Measurements from ENCODE around the gene TBCD.
"Not testable (repeated sequence)": the region's sequence is repeated elsewhere in the genome, so short reads cannot be mapped to it uniquely, and the experiment has no call there.

The TBCD gene

DNA sequence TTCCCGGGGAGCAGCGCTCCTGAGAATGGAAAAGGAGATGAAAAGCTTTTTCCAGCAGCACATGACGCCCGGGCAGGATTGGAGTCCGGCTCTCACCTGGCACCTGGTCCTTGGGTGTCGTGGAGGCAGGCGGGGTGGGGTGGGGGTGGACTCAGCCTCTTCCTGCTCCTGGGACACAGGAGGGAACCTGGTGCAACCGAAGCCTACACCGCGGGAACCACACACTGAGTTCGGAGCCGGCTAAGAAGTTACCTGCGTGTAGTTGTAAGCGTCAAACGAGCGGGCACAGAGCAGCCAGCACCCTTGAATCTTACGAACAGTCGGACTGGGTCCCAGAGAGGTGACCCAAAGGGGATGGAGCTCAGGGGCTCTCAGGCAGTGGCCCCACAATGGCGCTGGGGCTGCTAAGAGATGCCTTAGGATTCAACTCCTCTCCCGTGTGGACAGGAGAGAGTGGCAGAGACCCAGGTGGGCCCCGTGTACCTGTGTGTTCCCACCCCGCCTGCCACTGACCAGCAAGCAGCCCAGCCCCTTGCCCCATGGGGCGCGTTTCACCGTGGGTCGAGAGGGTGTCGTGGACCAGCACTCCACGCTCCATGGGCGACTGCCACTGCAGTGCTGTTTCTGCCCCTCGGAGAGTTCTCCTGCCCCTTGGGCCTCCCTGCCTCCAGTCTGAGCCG, 221.7 kb downstream of the TBCD start:
- Histone ChIP-seq H3K9me3 (no peaks in the 10 kb centered on the region), H3K36me3 (no peaks in the 10 kb centered on the region), H3K4me2 (peak overlapping the region; percentile 64), H3K27me3 (no peaks in the 10 kb centered on the region), H3K9ac (no peak overlapping the region), H3K4me1 (peaks cover 72% of the 10 kb centered on the region), H3K27ac (peak overlapping the region; percentile 44; the same call in 1 of the 2 replicates), H3K4me3 (no peak overlapping the region), H4K20me1 (no peaks in the 10 kb centered on the region)
- no peak for TF ChIP-seq Cebpa-rat (IDR thresholded peaks at IDR 0.05)

DNA sequence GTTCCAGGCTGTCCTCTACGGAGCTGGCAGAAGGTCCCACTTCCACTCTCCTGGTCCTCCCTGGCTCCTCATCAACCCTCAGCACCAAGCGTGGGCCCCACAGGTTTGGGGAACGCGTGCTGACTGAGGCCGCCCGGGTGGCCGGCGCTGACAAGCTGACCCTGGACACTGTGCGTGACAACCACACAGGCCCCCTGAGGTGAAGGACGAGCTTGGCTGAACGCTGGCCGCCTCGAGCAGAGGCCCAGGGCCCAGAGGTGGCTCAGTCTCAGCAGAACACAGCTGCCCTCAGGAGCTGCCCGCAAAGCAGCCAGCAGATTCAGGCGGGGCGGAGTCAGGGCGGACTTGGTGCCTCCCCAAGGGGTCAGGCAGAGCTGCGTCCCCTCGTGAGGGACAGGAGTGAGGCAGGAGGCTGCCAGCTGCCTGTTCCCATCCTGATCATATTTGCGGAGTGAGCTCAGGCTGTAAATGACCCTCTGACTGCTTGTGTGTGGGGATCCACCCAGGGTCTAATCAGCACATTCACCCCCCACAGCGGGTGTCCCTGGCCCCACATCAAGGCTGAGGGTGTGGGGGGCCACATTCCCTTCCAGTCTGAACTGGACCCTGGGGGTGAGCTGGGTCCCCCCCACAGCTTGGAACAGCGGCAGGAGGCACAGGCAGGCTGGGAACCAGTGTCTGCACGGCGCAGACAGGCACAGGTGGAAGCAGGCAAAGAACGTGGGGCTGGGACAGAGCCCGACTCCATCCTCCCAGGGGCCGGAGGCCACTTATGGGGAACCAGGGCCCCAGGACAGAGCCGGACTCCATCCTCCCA, 222.5 kb downstream of the TBCD start:
- Histone ChIP-seq H3K4me1 (peaks cover 72% of the 10 kb centered on the region), H3K9me3 (no peaks in the 10 kb centered on the region), H3K4me2 (peak overlapping the region; percentile 64), H4K20me1 (no peaks in the 10 kb centered on the region), H3K27me3 (no peaks in the 10 kb centered on the region), H3K27ac (peak overlapping the region; percentile 44; the same call in 1 of the 2 replicates), H3K36me3 (no peaks in the 10 kb centered on the region), H3K4me3 (no peak overlapping the region), H3K9ac (no peak overlapping the region)
- TF ChIP-seq Cebpa-rat (IDR thresholded peaks at IDR 0.05), result no peak

DNA sequence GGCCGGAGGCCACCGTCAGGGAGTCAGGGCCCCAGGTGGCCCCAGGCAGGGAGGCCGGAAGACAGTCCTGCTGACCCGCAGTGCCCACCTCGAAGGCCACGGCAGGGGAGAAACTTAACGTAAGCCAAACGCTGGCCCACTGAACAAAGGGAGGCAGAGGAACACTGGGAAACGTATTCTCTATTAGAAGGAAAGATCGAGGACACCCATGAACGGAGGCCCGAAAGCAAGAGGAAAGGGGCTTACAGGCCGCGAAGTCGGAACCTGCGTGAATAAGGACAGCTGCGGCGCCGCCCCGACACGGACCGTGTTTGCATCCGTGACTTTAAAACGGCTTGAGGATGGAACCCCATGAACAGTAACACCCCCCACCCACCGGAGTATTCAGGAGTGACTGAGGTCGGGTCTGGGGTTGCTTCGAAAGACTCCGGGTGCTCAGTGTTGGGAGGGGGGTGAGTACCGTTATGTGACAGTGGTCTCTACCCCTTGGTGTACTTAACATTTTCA, 225.2 kb downstream of the TBCD start:
- Histone ChIP-seq H3K27me3 (no peaks in the 10 kb centered on the region), H4K20me1 (no peaks in the 10 kb centered on the region), H3K4me3 (no peak overlapping the region), H3K9me3 (no peaks in the 10 kb centered on the region), H3K4me1 (peaks cover 67% of the 10 kb centered on the region), H3K27ac (no peak overlapping the region), H3K4me2 (no peak overlapping the region), H3K36me3 (no peaks in the 10 kb centered on the region), H3K9ac (no peak overlapping the region)
- TF ChIP-seq Cebpa-rat (IDR thresholded peaks at IDR 0.05), result no peak

DNA sequence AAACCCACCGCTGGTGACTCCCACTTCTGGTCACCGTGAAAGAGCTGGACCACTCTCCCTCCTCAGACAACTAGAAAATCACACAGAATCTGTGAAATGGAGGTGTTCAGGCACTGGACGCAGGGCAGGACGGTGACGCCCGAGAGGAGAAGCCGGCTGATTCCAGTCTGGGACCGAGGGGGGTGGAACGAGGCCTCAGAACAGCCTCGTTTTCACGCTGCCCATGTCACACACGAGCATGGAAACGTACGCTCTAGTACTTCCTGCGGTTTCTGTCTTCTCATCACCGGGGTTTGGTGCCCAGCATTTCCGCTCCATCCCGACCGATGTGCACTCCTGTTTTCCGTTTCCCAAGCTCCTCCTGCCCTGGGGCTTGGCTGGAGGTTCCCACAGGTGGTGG, 225.7 kb downstream of the TBCD start:
- no peak overlapping the region for H3K27ac ChIP-seq
- no peak for TF ChIP-seq Cebpa-rat (IDR thresholded peaks at IDR 0.05)
- no peaks in the 10 kb centered on the region for H4K20me1 ChIP-seq
- peak overlapping the region; percentile 72; the same call in 1 of the 2 replicates for H3K4me2 ChIP-seq
- no peaks in the 10 kb centered on the region for H3K27me3 ChIP-seq
- no peaks in the 10 kb centered on the region for H3K36me3 ChIP-seq
- H3K9ac ChIP-seq, result no peak overlapping the region
- no peaks in the 10 kb centered on the region for H3K9me3 ChIP-seq
- no peak overlapping the region for H3K4me3 ChIP-seq
- peaks cover 61% of the 10 kb centered on the region for H3K4me1 ChIP-seq

DNA sequence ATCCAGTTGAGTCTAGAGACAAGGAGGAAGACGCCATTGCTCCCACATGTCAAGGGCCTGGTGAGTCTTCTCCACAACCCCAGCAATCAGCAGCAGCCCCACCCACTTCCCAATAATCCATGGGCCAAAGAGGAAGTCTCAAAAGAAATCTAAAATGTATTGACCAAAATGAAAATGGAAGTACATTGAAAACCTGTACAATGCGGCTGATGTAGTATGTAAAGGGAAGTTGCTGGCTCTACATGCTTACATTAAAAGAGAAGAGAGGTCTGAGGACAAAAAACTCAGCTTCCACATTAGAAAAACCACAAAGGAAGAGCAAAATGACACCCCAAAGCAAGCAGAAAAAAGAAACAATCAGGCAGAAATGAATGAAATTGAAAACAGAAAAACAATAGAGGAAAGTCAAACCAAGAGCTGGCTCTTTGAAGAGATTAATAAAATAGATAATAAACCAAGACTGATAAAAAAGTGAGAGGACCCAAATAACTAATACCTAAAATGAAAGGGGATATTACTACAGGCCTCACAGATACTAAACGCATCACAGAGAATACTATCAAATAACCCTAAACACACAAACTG, 227.0 kb downstream of the TBCD start:
- Histone ChIP-seq H3K9ac (no peak overlapping the region), H3K4me1 (peaks cover 53% of the 10 kb centered on the region), H3K36me3 (no peaks in the 10 kb centered on the region), H3K27ac (peak overlapping the region; percentile 62), H3K4me3 (no peak overlapping the region), H3K9me3 (no peaks in the 10 kb centered on the region), H3K27me3 (no peaks in the 10 kb centered on the region), H4K20me1 (no peaks in the 10 kb centered on the region), H3K4me2 (peak overlapping the region; percentile 72)
- TF ChIP-seq Cebpa-rat (IDR thresholded peaks at IDR 0.05), result no peak

DNA sequence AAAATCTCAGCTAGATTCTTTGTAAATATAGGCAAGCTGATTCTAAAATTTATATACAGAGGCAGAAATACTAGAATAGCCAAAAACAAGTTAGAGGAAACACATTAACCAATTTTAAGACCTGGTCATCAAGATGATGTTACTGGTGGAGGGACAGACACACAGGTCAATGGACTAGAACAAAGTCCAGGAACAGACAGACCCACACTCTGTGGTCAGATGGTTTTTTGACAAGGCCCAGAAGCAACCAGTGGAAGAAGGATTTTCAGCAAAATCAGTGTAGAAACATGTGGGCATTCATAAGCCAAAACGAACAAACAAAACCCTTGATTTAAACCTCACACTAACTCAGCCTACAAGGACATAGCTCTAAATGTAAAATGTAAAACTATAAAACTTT, 227.9 kb downstream of the TBCD start:
- Histone ChIP-seq H3K4me3 (no peak overlapping the region), H3K4me2 (peak overlapping the region; percentile 72), H3K9ac (no peak overlapping the region), H3K27ac (no peak overlapping the region), H3K36me3 (no peaks in the 10 kb centered on the region), H3K27me3 (no peaks in the 10 kb centered on the region), H3K4me1 (peaks cover 54% of the 10 kb centered on the region), H3K9me3 (no peaks in the 10 kb centered on the region; the same call in 1 of the 2 replicates), H4K20me1 (no peaks in the 10 kb centered on the region)
- TF ChIP-seq Cebpa-rat (IDR thresholded peaks at IDR 0.05), result no peak

DNA sequence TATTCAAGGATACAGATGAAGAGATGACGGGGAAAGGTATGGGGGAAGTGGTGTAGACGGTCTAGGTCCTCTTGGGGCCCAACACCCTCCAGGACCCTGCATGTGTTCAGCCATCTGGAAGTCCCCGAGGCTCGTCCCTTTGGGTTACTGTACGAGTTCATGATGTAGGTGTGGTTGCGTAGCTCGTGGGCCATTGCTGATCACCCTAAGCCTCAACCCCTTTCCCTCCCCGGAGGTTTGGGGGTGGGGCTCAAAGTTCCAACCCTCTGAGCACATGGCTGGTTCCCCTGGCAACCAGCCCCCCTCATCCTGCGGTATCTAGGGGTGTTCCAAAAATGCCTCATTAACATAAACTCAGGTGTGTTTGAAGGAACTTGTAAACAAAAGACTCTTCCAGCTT, 228.8 kb downstream of the TBCD start:
- Histone ChIP-seq H3K4me3 (no peak overlapping the region), H3K4me1 (peaks cover 63% of the 10 kb centered on the region), H3K9ac (no peak overlapping the region), H3K9me3 (no peaks in the 10 kb centered on the region; the same call in 1 of the 2 replicates), H3K36me3 (no peaks in the 10 kb centered on the region), H4K20me1 (no peaks in the 10 kb centered on the region), H3K27me3 (no peaks in the 10 kb centered on the region), H3K27ac (no peak overlapping the region), H3K4me2 (peak overlapping the region; percentile 38)
- no peak for TF ChIP-seq Cebpa-rat (IDR thresholded peaks at IDR 0.05)

DNA sequence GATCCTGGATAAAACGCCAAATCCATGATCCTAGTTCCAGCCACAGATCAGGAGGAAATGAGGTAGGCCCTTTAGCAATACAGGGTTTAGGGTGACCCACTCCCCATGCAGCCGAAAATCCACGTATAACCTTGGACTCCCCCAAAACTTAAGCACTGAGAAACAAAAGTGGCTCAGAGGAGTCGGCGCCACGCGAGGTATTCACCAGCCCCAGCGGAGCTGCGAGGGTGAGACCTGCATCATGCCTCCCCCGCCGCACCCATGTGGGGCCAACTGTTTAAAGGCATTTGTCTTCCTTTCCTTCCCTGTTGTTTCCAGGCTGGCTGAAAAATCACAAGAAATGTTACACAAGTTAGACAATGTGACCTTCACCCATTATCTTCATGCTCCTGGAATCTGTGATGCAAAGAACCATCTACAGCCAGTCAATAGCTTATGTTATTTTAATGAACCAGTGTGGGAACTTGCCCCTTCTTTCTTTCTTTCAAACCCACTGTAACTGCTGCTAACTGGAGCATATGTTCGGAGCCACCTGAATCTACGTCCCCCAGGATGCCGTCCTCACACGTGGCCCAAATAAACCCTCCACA, 229.4 kb downstream of the TBCD start:
- Histone ChIP-seq H3K4me1 (peaks cover 69% of the 10 kb centered on the region), H4K20me1 (no peaks in the 10 kb centered on the region)

DNA sequence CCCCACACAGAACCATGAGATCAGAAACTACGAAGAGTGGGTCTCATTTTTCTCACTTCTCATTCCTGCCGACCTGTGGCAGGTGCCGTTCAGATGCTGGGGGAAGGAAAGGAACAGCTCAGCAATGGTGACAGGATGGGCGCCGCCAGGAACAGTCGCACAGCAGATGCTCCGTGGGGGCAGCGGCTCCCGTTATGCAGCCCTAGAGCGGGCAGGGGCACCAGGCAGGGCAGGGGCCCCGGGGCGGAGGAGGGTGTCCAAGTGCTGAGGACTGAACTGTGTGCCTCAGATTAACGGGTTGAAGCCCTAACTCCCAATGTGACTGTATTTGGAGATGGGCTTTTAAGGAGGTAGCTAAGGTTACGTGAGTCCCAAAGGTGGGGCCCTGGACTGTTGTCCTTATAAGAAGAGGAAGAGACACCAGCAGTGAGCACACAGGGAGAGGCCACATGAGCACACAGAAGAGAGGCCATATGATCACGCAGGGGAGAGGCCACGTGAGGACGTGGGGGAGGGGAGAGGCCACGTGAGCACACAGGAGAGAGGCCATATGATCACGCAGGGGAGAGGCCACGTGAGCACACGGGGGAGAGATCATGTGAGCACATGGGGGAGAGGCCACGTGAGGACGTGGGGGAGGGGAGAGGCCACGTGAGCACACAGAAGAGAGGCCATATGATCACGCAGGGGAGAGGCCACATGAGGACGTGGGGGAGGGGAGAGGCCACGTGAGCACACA, 231.8 kb downstream of the TBCD start:
- peaks cover 62% of the 10 kb centered on the region for H3K4me1 ChIP-seq
- H3K27ac ChIP-seq, result peak overlapping the region; percentile 69; the same call in 1 of the 2 replicates
- no peaks in the 10 kb centered on the region for H3K36me3 ChIP-seq
- H3K27me3 ChIP-seq, result no peaks in the 10 kb centered on the region
- H3K4me3 ChIP-seq, result no peak overlapping the region
- H4K20me1 ChIP-seq, result no peaks in the 10 kb centered on the region
- TF ChIP-seq Cebpa-rat (IDR thresholded peaks at IDR 0.05), result no peak
- H3K9ac ChIP-seq, result no peak overlapping the region
- H3K4me2 ChIP-seq, result peak overlapping the region; percentile 92; the same call in 1 of the 2 replicates
- peaks cover 8% of the 10 kb centered on the region; the same call in 1 of the 2 replicates for H3K9me3 ChIP-seq

More for the DNA sequence above, 229.4 kb downstream of the TBCD start:
- H3K4me3 ChIP-seq, result no peak overlapping the region
- H3K9ac ChIP-seq, result no peak overlapping the region
- no peak for TF ChIP-seq Cebpa-rat (IDR thresholded peaks at IDR 0.05)
- peak overlapping the region; percentile 38 for H3K4me2 ChIP-seq
- H3K27ac ChIP-seq, result no peak overlapping the region
- H3K9me3 ChIP-seq, result no peaks in the 10 kb centered on the region; the same call in 1 of the 2 replicates
- no peaks in the 10 kb centered on the region for H3K27me3 ChIP-seq
- no peaks in the 10 kb centered on the region for H3K36me3 ChIP-seq

DNA sequence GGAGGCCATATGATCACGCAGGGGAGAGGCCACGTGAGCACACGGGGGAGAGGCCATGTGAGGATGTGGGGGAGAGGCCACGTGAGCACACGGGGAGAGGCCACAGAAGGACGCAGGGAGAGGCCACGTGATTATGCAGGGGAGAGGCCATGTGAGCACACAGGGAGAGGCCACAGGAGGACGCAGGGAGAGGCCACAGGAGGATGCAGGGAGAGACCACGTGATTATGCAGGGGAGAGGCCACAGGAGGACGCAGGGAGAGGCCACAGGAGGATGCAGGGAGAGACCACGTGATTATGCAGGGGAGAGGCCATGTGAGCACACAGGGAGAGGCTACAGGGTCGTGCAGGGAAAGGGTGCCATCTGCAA, 232.4 kb downstream of the TBCD start:
- H3K27me3 ChIP-seq, H3K36me3 ChIP-seq, H3K4me3 ChIP-seq, H4K20me1 ChIP-seq: not testable (repeated sequence)
- Histone ChIP-seq H3K4me1 (peaks cover 57% of the 10 kb centered on the region), H3K4me2 (peak overlapping the region; percentile 92), H3K27ac (peak overlapping the region; percentile 69), H3K9me3 (peaks cover 13% of the 10 kb centered on the region; the same call in 1 of the 2 replicates), H3K9ac (peak overlapping the region; percentile 63; the same call in 1 of the 2 replicates)
